Esophagus muscularis mucosa (tissue), 4 donors: ENCODE measurements around the gene UNC5A. TPM values are rescaled to one million over a fixed set of nuclear protein-coding genes. Genes with fewer than 3 reads are reported as not detected.

Experiments used
- DNase-seq: peaks from one replicate; pipeline ENCODE4 v3.0.0-alpha.2; 2017; ENCODE audit errors: extremely low spot score
- H3K27ac ChIP-seq, 4 donors: fragments of 200-600 bp; sonication (generic); replicated peaks in 1 of 4; 1 replicate in 3 of 4; 2 replicates in 1 of 4; pipeline ENCODE4 v1.5.1; 2016 to 2019; ENCODE audit warnings: mild to moderate bottlenecking in 1 of 4
- H3K27me3 ChIP-seq, 4 donors: fragments of 200-600 bp; sonication (generic); one replicate each; pipeline versions ENCODE4 v1.5.1 to v1.6.0; 2016 to 2019
- H3K36me3 ChIP-seq, 4 donors: fragments of 200-600 bp; sonication (generic); one replicate each; pipeline ENCODE4 v1.5.1; 2016 to 2019
- H3K4me1 ChIP-seq, 4 donors: fragments of 200-600 bp; sonication (generic); one replicate each; pipeline ENCODE4 v1.5.1; 2016 to 2019
- H3K4me3 ChIP-seq, 4 donors: fragments of 200-600 bp; sonication (generic); 1 replicate in 2 of 4; 2 replicates in 2 of 4; pipeline ENCODE4 v1.5.1; 2016 to 2019; ENCODE audit warnings: mild to moderate bottlenecking in 4 of 4, moderate library complexity in 1 of 4
- H3K9me3 ChIP-seq, 4 donors: fragments of 200-600 bp; sonication (generic); 1 replicate in 3 of 4; 2 replicates in 1 of 4; pipeline ENCODE4 v1.5.1; 2016 to 2019
- CTCF ChIP-seq, 3 experiments: fragments of 200-600 bp in 2 of 3; fragments of 450-650 bp in 1 of 3; sonication (generic) in 2 of 3; IDR thresholded peaks; one replicate each; pipeline ENCODE4 v1.5.1; 2017 to 2019; ENCODE audit warnings: antibody characterized with exemption in 3 of 3, mild to moderate bottlenecking in 2 of 3, moderate library complexity in 1 of 3
- EP300 ChIP-seq: sonication (generic); formaldehyde crosslinking; IDR thresholded peaks from one replicate; pipeline ENCODE4 v1.6.1; 2017; ENCODE audit warnings: antibody characterized with exemption
- POLR2A ChIP-seq: fragments of 450-650 bp; IDR thresholded peaks from one replicate; pipeline ENCODE4 v1.6.1; 2017; ENCODE audit warnings: antibody characterized with exemption, moderate library complexity, mild to moderate bottlenecking, low read depth
- POLR2AphosphoS5 ChIP-seq, 2 donors: sonication (generic); formaldehyde crosslinking; IDR thresholded peaks; one replicate each; pipeline ENCODE4 v1.6.1; 2017; ENCODE audit warnings: antibody characterized with exemption in 2 of 2
- WGBS: methylation state at CpG from one replicate; pipeline ENCODE4 v1.1.5; 2018; 5-methylcytosine and 5-hydroxymethylcytosine counted together
- intact Hi-C: fragments of 100-400 bp; cut with DNase I; formaldehyde crosslinking; loops from one replicate; pipeline ENCODE4 v1.15.1; 2023
- total RNA-seq, 4 donors: library from RNA; depleted of rRNA; stranded (reverse); fragments of >200 nt; gene quantifications; one replicate each; pipeline versions ENCODE4 v1.1.0 to v1.2.1, GENCODE V29; 2016

The UNC5A gene
- total RNA-seq, 4 donors from 2014 or later: not detected

GRCh38 chr5:176831425-176831824 lies 21.1 kb downstream of the UNC5A start:
- Histone ChIP-seq H3K4me1 (no peaks in the 10 kb centered on the region), H3K4me3 (no peak overlapping the region), H3K9me3 (no peaks in the 10 kb centered on the region), H3K36me3 (no peaks in the 10 kb centered on the region), H3K27me3 (peaks cover 0 to 55% (median 0%) of the 10 kb centered on the region in 4 donors), H3K27ac (no peak overlapping the region)
- intact Hi-C loops: no loop called here
- 63% methylated on average over 8 of the region's 8 CpGs for WGBS
- no peak for TF ChIP-seq EP300
- no peak for TF ChIP-seq CTCF (IDR thresholded peaks at IDR 0.05)
- TF ChIP-seq POLR2AphosphoS5 (IDR thresholded peaks at IDR 0.05): no peak
- no peak for TF ChIP-seq POLR2A
- DNase-seq: no peak

- intact Hi-C loops: no loop called here
- H3K9me3 ChIP-seq: no peaks in the 10 kb centered on the region
- no peak overlapping the region for H3K27ac ChIP-seq
- no peak for DNase-seq
- no peaks in the 10 kb centered on the region for H3K36me3 ChIP-seq
- no peaks in the 10 kb centered on the region for H3K4me1 ChIP-seq
- peaks cover 0 to 55% (median 0%) of the 10 kb centered on the region in 4 donors for H3K27me3 ChIP-seq
- no peak overlapping the region for H3K4me3 ChIP-seq
- TF ChIP-seq EP300: no peak
- TF ChIP-seq POLR2AphosphoS5 (IDR thresholded peaks at IDR 0.05): no peak
- no peak for TF ChIP-seq CTCF (IDR thresholded peaks at IDR 0.05)
- no peak for TF ChIP-seq POLR2A
- 81% methylated on average over 6 of the region's 6 CpGs for WGBS
Observed at GRCh38 chr5:176832162-176832561, 21.8 kb downstream of the UNC5A start.

GRCh38 chr5:176833286-176833685 lies 22.9 kb downstream of the UNC5A start:
- no peaks in the 10 kb centered on the region for H3K9me3 ChIP-seq
- H3K27me3 ChIP-seq: peaks cover 0 to 50% (median 0%) of the 10 kb centered on the region in 4 donors
- H3K4me3 ChIP-seq: no peak overlapping the region
- 87% methylated on average over 4 of the region's 4 CpGs for WGBS
- no peak for DNase-seq
- intact Hi-C loops: no loop called here
- no peak overlapping the region for H3K27ac ChIP-seq
- H3K4me1 ChIP-seq: no peaks in the 10 kb centered on the region
- H3K36me3 ChIP-seq: no peaks in the 10 kb centered on the region
- TF ChIP-seq POLR2A: no peak
- no peak for TF ChIP-seq POLR2AphosphoS5 (IDR thresholded peaks at IDR 0.05)

GRCh38 chr5:176835918-176836317 lies 25.6 kb downstream of the UNC5A start:
- TF ChIP-seq CTCF (IDR thresholded peaks at IDR 0.05): no peak
- no peak for TF ChIP-seq POLR2AphosphoS5 (IDR thresholded peaks at IDR 0.05)
- TF ChIP-seq POLR2A: no peak
- TF ChIP-seq EP300: no peak
- no peak overlapping the region for H3K27ac ChIP-seq
- DNase-seq: no peak
- WGBS: 58% methylated on average over 3 of the region's 3 CpGs
- no peaks in the 10 kb centered on the region for H3K4me1 ChIP-seq
- no peaks in the 10 kb centered on the region for H3K9me3 ChIP-seq
- intact Hi-C loops: no loop called here
- no peaks in the 10 kb centered on the region for H3K36me3 ChIP-seq
- peaks cover 0 to 50% (median 0%) of the 10 kb centered on the region in 4 donors for H3K27me3 ChIP-seq
- H3K4me3 ChIP-seq: no peak overlapping the region

DNA sequence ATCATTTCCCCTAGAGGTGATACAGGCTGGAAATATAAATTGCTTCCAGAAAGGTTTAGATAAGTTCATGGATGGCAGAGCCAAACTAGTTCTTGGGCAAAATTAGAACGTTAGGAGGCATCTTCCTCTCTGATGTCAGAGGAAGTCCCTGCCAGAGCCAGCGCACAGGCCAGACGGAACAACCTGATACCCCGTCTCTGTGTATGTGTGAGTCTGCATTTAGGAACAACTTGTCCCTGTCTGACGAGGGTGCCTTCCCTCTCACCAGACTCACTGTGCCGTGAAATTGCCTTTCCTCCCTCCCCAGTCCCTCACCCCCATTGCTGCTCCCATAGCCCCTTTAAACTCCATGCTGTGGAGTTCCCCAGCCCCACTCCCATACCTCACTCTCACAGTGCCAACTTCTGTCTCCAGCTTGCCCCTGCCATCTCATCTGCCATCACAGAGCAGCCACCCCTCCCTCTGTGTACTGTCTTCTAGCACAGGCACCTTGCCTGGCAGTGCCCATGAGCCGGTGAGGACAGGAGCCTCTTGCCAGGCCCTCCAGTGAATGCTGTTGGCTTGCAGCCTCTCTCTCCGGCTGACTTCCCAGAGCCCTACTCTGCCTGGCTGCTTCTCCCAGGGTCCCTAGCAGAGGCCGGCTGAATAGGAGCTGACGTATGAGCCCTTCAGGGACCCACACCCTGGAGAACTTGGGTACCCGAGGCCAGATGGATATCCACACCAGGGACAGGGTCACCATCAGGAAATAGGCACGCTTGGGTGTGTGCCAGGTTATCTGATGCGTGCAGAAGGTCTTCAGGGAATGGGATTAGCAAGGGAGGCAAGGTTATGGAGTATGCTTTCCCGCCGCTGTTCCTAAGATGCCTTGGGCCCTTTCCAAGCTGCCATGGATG lies 26.7 kb downstream of the UNC5A start:
- 65% methylated on average over 15 of the region's 15 CpGs for WGBS
- H3K4me3 ChIP-seq: no peak overlapping the region
- H3K4me1 ChIP-seq: no peaks in the 10 kb centered on the region
- DNase-seq: no peak
- H3K27me3 ChIP-seq: peaks cover 0 to 54% (median 0%) of the 10 kb centered on the region in 4 donors
- intact Hi-C loops: no loop called here
- H3K36me3 ChIP-seq: no peaks in the 10 kb centered on the region
- no peaks in the 10 kb centered on the region for H3K9me3 ChIP-seq
- no peak overlapping the region for H3K27ac ChIP-seq
- TF ChIP-seq CTCF (IDR thresholded peaks at IDR 0.05) (no peak), POLR2AphosphoS5 (IDR thresholded peaks at IDR 0.05) (no peak), POLR2A (no peak), EP300 (no peak)
